ENCODE data around the gene ITIH4.

ITIH4 gene

GRCh38 chr3:52829906-52830463 is 487 bp downstream of the ITIH4 start:
- DNase-seq: no peak

GRCh38 chr3:52829482-52829881 is 990 bp downstream of the ITIH4 start:
- no peak for DNase-seq

- DNase-seq: no peak
Measured at GRCh38 chr3:52827866-52828376, 2.6 kb downstream of the ITIH4 start.

GRCh38 chr3:52827441-52827840 is 3.0 kb downstream of the ITIH4 start:
- DNase-seq: no peak

GRCh38 chr3:52824037-52824436 is 6.4 kb downstream of the ITIH4 start:
- DNase-seq: no peak

- DNase-seq: no peak
Measured at GRCh38 chr3:52822363-52822762, 8.1 kb downstream of the ITIH4 start.

GRCh38 chr3:52820736-52821135 is 9.7 kb downstream of the ITIH4 start:
- peak in 1 of 2 donors; percentile 7 for DNase-seq

GRCh38 chr3:52819936-52820335 is 10.5 kb downstream of the ITIH4 start:
- DNase-seq: no peak

GRCh38 chr3:52817860-52818259 is 12.6 kb downstream of the ITIH4 start:
- no peak for DNase-seq

- DNase-seq: no peak
Measured at GRCh38 chr3:52817221-52817620, 13.3 kb downstream of the ITIH4 start.

GRCh38 chr3:52816654-52817053 is 13.8 kb downstream of the ITIH4 start:
- no peak for DNase-seq

- no peak for DNase-seq
Measured at GRCh38 chr3:52816199-52816598, 14.3 kb downstream of the ITIH4 start.

GRCh38 chr3:52813810-52814209 is 16.7 kb downstream of the ITIH4 start:
- DNase-seq: no peak

- DNase-seq: no peak
Measured at GRCh38 chr3:52811452-52812011, 18.9 kb downstream of the ITIH4 start.

- DNase-seq: no peak
Measured at GRCh38 chr3:52810923-52811322, 19.5 kb downstream of the ITIH4 start.

GRCh38 chr3:52809662-52810377 is 20.7 kb downstream of the ITIH4 start:
- no peak for DNase-seq

- no peak for DNase-seq
Measured at GRCh38 chr3:52809149-52809548, 21.3 kb downstream of the ITIH4 start.

GRCh38 chr3:52805270-52806039 is 25.0 kb downstream of the ITIH4 start:
- no peak for DNase-seq

GRCh38 chr3:52801839-52802238 is 28.6 kb downstream of the ITIH4 start:
- no peak for DNase-seq

- DNase-seq: no peak
Measured at GRCh38 chr3:52800079-52800478, 30.4 kb downstream of the ITIH4 start.

GRCh38 chr3:52798978-52799476 is 31.4 kb downstream of the ITIH4 start:
- DNase-seq: peak in 1 of 2 donors; percentile 25

GRCh38 chr3:52798376-52798977 is 32.0 kb downstream of the ITIH4 start:
- DNase-seq: no peak

- DNase-seq: no peak
Measured at GRCh38 chr3:52796411-52796810, 34.1 kb downstream of the ITIH4 start.

All from CD4-positive, alpha-beta T cell treated with Interferon alpha-2 for 1 hour (primary cell).